PC-9 (cell line): ENCODE measurements around the gene RBM33. TPM values are rescaled to one million over a fixed set of nuclear protein-coding genes. Genes with fewer than 3 reads are reported as not detected.

ENCODE experiments used
- BruUV-seq: library from RNA; stranded (reverse); fragments of 400-500 nt; replicated peaks from 2 replicates; lab custom pipeline; 2021; lab: Mats Ljungman, UMichigan
- CTCF ChIA-PET: fragments of 300-600 bp; sonication (Branson Sonifier 250); formaldehyde crosslinking; loops from one replicate; lab custom pipeline; 2022; ENCODE audit warnings: antibody characterized with exemption; lab: Charles Lee
- POLR2A ChIA-PET: fragments of 300-600 bp; sonication (Branson Sonifier 250); formaldehyde crosslinking; loops from one replicate; lab custom pipeline; 2022; ENCODE audit warnings: antibody characterized with exemption; ENCODE audit not compliant: unreplicated experiment; lab: Charles Lee
- DNase-seq, 2 experiments: peaks; one replicate each; pipeline versions ENCODE4 v3.0.0 to v3.0.0-alpha.2; 2015 to 2022; ENCODE audit warnings: mixed read lengths in 1 of 2
- H2AFZ ChIP-seq: fragments of 200-600 bp; sonication (generic); 2 replicates; pipeline ENCODE4 v1.8.1; 2017; ENCODE audit warnings: antibody characterized with exemption
- H3F3A ChIP-seq: fragments of 200-600 bp; sonication (generic); 2 replicates; pipeline ENCODE4 v1.8.1; 2017; ENCODE audit warnings: antibody characterized with exemption, mild to moderate bottlenecking, low read depth; ENCODE audit not compliant: insufficient read depth
- H3K27ac ChIP-seq: fragments of 200-600 bp; sonication (generic); 2 replicates; pipeline ENCODE4 v1.6.1; 2016; ENCODE audit warnings: mixed run types
- H3K27me3 ChIP-seq: fragments of 200-600 bp; sonication (generic); 2 replicates; pipeline ENCODE4 v1.6.1; 2016; ENCODE audit warnings: low read depth, mixed run types; ENCODE audit not compliant: insufficient read depth
- H3K36me3 ChIP-seq: fragments of 200-600 bp; sonication (generic); 2 replicates; pipeline ENCODE4 v1.6.1; 2016; ENCODE audit warnings: low read depth, mixed run types
- H3K4me1 ChIP-seq: fragments of 200-600 bp; sonication (generic); replicated peaks from 2 replicates; pipeline ENCODE4 v1.6.1; 2016; ENCODE audit warnings: mixed run types; ENCODE audit not compliant: insufficient read depth
- H3K4me2 ChIP-seq: fragments of 200-600 bp; sonication (generic); 2 replicates; pipeline ENCODE4 v1.6.1; 2017; ENCODE audit warnings: mixed run types
- H3K4me3 ChIP-seq: fragments of 200-600 bp; sonication (generic); 2 replicates; pipeline ENCODE4 v1.6.1; 2016; ENCODE audit warnings: mixed run types
- H3K79me2 ChIP-seq: fragments of 200-600 bp; sonication (generic); 2 replicates; pipeline ENCODE4 v1.6.1; 2017; ENCODE audit warnings: low read depth, mixed run types
- H3K9me2 ChIP-seq: fragments of 200-600 bp; sonication (generic); 2 replicates; pipeline ENCODE4 v1.8.1; 2017; ENCODE audit warnings: mild to moderate bottlenecking; ENCODE audit not compliant: insufficient read depth
- H3K9me3 ChIP-seq: fragments of 200-600 bp; sonication (generic); 2 replicates; pipeline ENCODE4 v1.8.1; 2016; ENCODE audit warnings: low read depth; ENCODE audit not compliant: insufficient read depth
- H4K20me1 ChIP-seq: fragments of 200-600 bp; sonication (generic); 2 replicates; pipeline ENCODE4 v1.8.1; 2017; ENCODE audit not compliant: insufficient read depth
- CTCF ChIP-seq: fragments of 200-600 bp; sonication (generic); conservative IDR thresholded peaks from 2 replicates; pipeline ENCODE4 v1.6.1; 2017; ENCODE audit warnings: mixed run types, antibody characterized with exemption, mild to moderate bottlenecking, moderate library complexity
- EZH2 ChIP-seq: fragments of 200-600 bp; sonication (generic); IDR thresholded peaks from 2 replicates; pipeline ENCODE4 v1.8.0; 2017; ENCODE audit warnings: antibody characterized with exemption, low read depth
- intact Hi-C: fragments of 100-400 bp; cut with micrococcal nuclease; formaldehyde crosslinking; loops from one replicate; pipeline ENCODE4 v1.10.0; 2022; ENCODE audit not compliant: unreplicated experiment
- total RNA-seq: library from RNA; stranded (reverse); gene quantifications from 2 replicates; pipeline ENCODE4 v1.2.3, GENCODE V29; 2021

Gene RBM33
- total RNA-seq, 1 experiment from 2014 or later = 85.7 TPM

- Histone ChIP-seq H3K27me3 (no peaks in the 10 kb centered on the region), H3K9me2 (no peaks in the 10 kb centered on the region), H3F3A (peaks cover 12% of the 10 kb centered on the region; the same call in 1 of the 2 replicates), H3K27ac (no peak overlapping the region), H2AFZ (no peak overlapping the region), H3K4me1 (no peaks in the 10 kb centered on the region), H3K4me2 (no peak overlapping the region), H3K36me3 (no peaks in the 10 kb centered on the region), H3K79me2 (no peaks in the 10 kb centered on the region), H4K20me1 (no peaks in the 10 kb centered on the region), H3K4me3 (no peak overlapping the region), H3K9me3 (no peaks in the 10 kb centered on the region)
- ChIA-PET CTCF (no interaction called here), POLR2A (no interaction called here)
- intact Hi-C loops = no loop called here
- TF ChIP-seq CTCF (no peak), EZH2 (no peak)
- DNase-seq = no peak
- TSS peak; percentile 8 for BruUV-seq
Observed at GRCh38 chr7:155786491-155786890, 142.0 kb downstream of the RBM33 start.

- no peak for TF ChIP-seq EZH2
- no peak for TF ChIP-seq CTCF
- intact Hi-C loops = no loop called here
- POLR2A ChIA-PET = no interaction called here
- Histone ChIP-seq H3K9me2 (no peaks in the 10 kb centered on the region), H3K27ac (no peak overlapping the region), H3K36me3 (no peaks in the 10 kb centered on the region), H3K4me2 (no peak overlapping the region), H3K79me2 (no peaks in the 10 kb centered on the region), H3F3A (peaks cover 13% of the 10 kb centered on the region; the same call in 1 of the 2 replicates), H3K9me3 (no peaks in the 10 kb centered on the region), H4K20me1 (no peaks in the 10 kb centered on the region), H3K27me3 (no peaks in the 10 kb centered on the region), H3K4me3 (no peak overlapping the region), H2AFZ (no peak overlapping the region), H3K4me1 (no peaks in the 10 kb centered on the region)
- BruUV-seq = no TSS peak
- CTCF ChIA-PET = no interaction called here
- no peak for DNase-seq
Observed at GRCh38 chr7:155787171-155787851, 142.8 kb downstream of the RBM33 start.

- CTCF ChIA-PET = no interaction called here
- no peaks in the 10 kb centered on the region for H3K4me1 ChIP-seq
- POLR2A ChIA-PET = no interaction called here
- no peaks in the 10 kb centered on the region for H3K9me2 ChIP-seq
- no peak for TF ChIP-seq CTCF
- no peak for TF ChIP-seq EZH2
- peaks cover 13% of the 10 kb centered on the region; the same call in 1 of the 2 replicates for H3F3A ChIP-seq
- H3K27ac ChIP-seq = no peak overlapping the region
- DNase-seq = no peak
- no peak overlapping the region for H2AFZ ChIP-seq
- intact Hi-C loops = no loop called here
- no peak overlapping the region for H3K4me2 ChIP-seq
- no peaks in the 10 kb centered on the region for H3K79me2 ChIP-seq
- no peaks in the 10 kb centered on the region for H3K27me3 ChIP-seq
- no peaks in the 10 kb centered on the region for H3K36me3 ChIP-seq
- BruUV-seq = no TSS peak
- H3K4me3 ChIP-seq = no peak overlapping the region
- no peaks in the 10 kb centered on the region for H3K9me3 ChIP-seq
- H4K20me1 ChIP-seq = no peaks in the 10 kb centered on the region
Observed at GRCh38 chr7:155788616-155789000, 144.1 kb downstream of the RBM33 start.
